Heart right ventricle (tissue), 16 donors: ENCODE measurements around the gene IL22RA1. TPM values are rescaled to one million over a fixed set of nuclear protein-coding genes. Genes with fewer than 3 reads are reported as not detected.
A peak's percentile ranks its signal among the peaks of the same experiment; 100 is the strongest.

Experiments
- ATAC-seq, 8 donors: fragments of 200-7000 bp; cut with Tn5 transposase; one replicate each; pipeline ENCODE4 v1.9.1; 2020; ENCODE audit warnings: mild to moderate bottlenecking in 8 of 8, moderate library complexity in 8 of 8, moderate number of reproducible peaks in 1 of 8
- DNase-seq, 2 donors: peaks; one replicate each; pipeline ENCODE4 v3.0.0-alpha.2; 2020
- H3K27ac ChIP-seq, 10 donors: fragments of 200-600 bp; sonication (generic) in 2 of 10; one replicate each; pipeline versions ENCODE4 v1.5.0 to v1.8.0; 2020 to 2022; ENCODE audit warnings: mild to moderate bottlenecking in 3 of 10
- H3K27me3 ChIP-seq, 7 donors: fragments of 200-600 bp; one replicate each; pipeline ENCODE4 v1.8.0; 2021 to 2022; ENCODE audit warnings: mild to moderate bottlenecking in 2 of 7
- H3K36me3 ChIP-seq, 9 donors: fragments of 200-600 bp; sonication (generic) in 1 of 9; one replicate each; pipeline versions ENCODE4 v1.5.0 to v1.8.0; 2020 to 2022; ENCODE audit warnings: mild to moderate bottlenecking in 2 of 9
- H3K4me1 ChIP-seq, 9 donors: fragments of 200-600 bp; sonication (generic) in 1 of 9; one replicate each; pipeline versions ENCODE4 v1.5.0 to v1.8.0; 2020 to 2022; ENCODE audit warnings: mild to moderate bottlenecking in 4 of 9
- H3K4me3 ChIP-seq, 10 donors: fragments of 200-600 bp; sonication (generic) in 2 of 10; one replicate each; pipeline versions ENCODE4 v1.5.0 to v1.8.0; 2020 to 2022; ENCODE audit warnings: mild to moderate bottlenecking in 7 of 10, moderate library complexity in 2 of 10
- H3K9me3 ChIP-seq, 11 donors: fragments of 200-600 bp in 10 of 11; sonication (generic) in 2 of 11; one replicate each; pipeline versions ENCODE4 v1.5.0 to v1.8.0; 2013 to 2022; ENCODE audit warnings: mild to moderate bottlenecking in 2 of 11, control low read depth in 1 of 11, moderate library complexity in 1 of 11
- CTCF ChIP-seq, 9 donors: fragments of 200-600 bp; sonication (generic) in 2 of 9; IDR thresholded peaks; one replicate each; pipeline versions ENCODE4 v1.5.0 to v1.8.0; 2021 to 2022; ENCODE audit warnings: antibody characterized with exemption in 9 of 9, mild to moderate bottlenecking in 5 of 9, moderate library complexity in 1 of 9
- WGBS, 2 donors: extraction: QIAGEN DNeasy Blood & Tissue Kit; methylation state at CpG; one replicate each; pipeline ENCODE4 v1.1.7; 2013; ENCODE audit warnings: inconsistent platforms in 1 of 2; 5-methylcytosine and 5-hydroxymethylcytosine counted together
- intact Hi-C, 10 donors: fragments of 100-400 bp; cut with DNase I; formaldehyde crosslinking; loops; one replicate each; pipeline versions ENCODE4 v1.11.1 to v1.14.2; 2022
- polyA plus RNA-seq, 2 donors: library from polyadenylated mRNA; stranded (reverse); fragments of 200-250 nt; gene quantifications; one replicate each; pipeline ENCODE4 v1.2.3, GENCODE V29; 2013
- total RNA-seq, 10 donors: library from RNA; stranded (reverse); fragmentation: NEBNext Ultra II Directional in 3 of 10; extraction: Animal tissue kit (Norgen Biotek cat#: 25700) in 3 of 10; gene quantifications; one replicate each; pipeline versions ENCODE4 v1.2.1 to v1.2.4, GENCODE V29; 2021 to 2023
- donor health status: Arrhythmogenic right ventricular cardiomyopathy.
- donor health status: ischemic (EF 13 %, LVEDD 7.1; RV severe dilation, severe dysfunction).
- donor health status: healthy with polysubstance abuse.
- donor health status: DM: no; HTN: yes; CAD: no.
- donor health status: DM: no; HTN: no; CAD: no.
- donor health status: ischemic (EF 25% LVEDD 6.9; RV normal size, moderate dysfunction).
- donor health status: ischemic (EF 25% LVEDD 5.7; RV mildly dilated, moderate dysfunction).
- donor health status: healthy.
- donor health status: DM: yes; HTN: yes; CAD: no.
- donor health status: Ischemic cardiomyopathy.
- donor health status: ischemic (EF 35%, LVEDD 5.7; RV mildly dilated, moderate dysfunction).
- donor health status: nonischemic (EF 11% LVEDD 7.7; RV severe dilation, severe dysfunction).
- donor health status: DM: yes; HTN: yes; CAD: no.
- donor health status: PGD.
- donor health status: ischemic (EF 29% LVEDD 5.4; RV normal size, mild dysfunction).
- donor health status: nonischemic (EF 23%, LVEDD 6.1; RV moderate dilation, normal function).

The IL22RA1 gene
- total and polyA plus RNA-seq, 12 donors, result 0.07 to 1.6 (median 0.29) TPM; not detected in 1

- H3K27me3 ChIP-seq, result no peaks in the 10 kb centered on the region
- no peak for TF ChIP-seq CTCF (IDR thresholded peaks at IDR 0.05)
- 79 to 86% methylated on average over 4 of the region's 4 CpGs for WGBS, 2 donors
- H3K36me3 ChIP-seq, result peaks cover 0 to 64% (median 0%) of the 10 kb centered on the region in 9 donors
- DNase-seq, result no peak
- H3K9me3 ChIP-seq, result no peaks in the 10 kb centered on the region
- ATAC-seq, result no peak
- H3K4me1 ChIP-seq, result peaks cover 2 to 46% (median 11%) of the 10 kb centered on the region in 9 donors
- peak overlapping the region in 1 of 10 donors; percentile 30 for H3K27ac ChIP-seq
- intact Hi-C loops, result no loop called here
- no peak overlapping the region for H3K4me3 ChIP-seq
Measured at GRCh38 chr1:24075590-24075854, 67.4 kb downstream of the IL22RA1 start.

GRCh38 chr1:24074817-24075589 is 67.9 kb downstream of the IL22RA1 start:
- WGBS, 2 donors, result 86% methylated on average over 15 of the region's 15 CpGs
- TF ChIP-seq CTCF (IDR thresholded peaks at IDR 0.05), result no peak
- H3K4me3 ChIP-seq, result no peak overlapping the region
- ATAC-seq (no peak), DNase-seq (no peak)
- intact Hi-C loops, result loop anchor here in 3 of 10 donors (5.0 kb wide), 2 partner anchors 32 to 37 kb away; partner anchors contain the start of gene MYOM3 (in 2 of the 3)
- H3K9me3 ChIP-seq, result no peaks in the 10 kb centered on the region
- peak overlapping the region in 2 of 10 donors; percentile 8 to 30 for H3K27ac ChIP-seq
- peaks cover 0 to 63% (median 0%) of the 10 kb centered on the region in 9 donors for H3K36me3 ChIP-seq
- no peaks in the 10 kb centered on the region for H3K27me3 ChIP-seq
- H3K4me1 ChIP-seq, result peaks cover 2 to 43% (median 11%) of the 10 kb centered on the region in 9 donors

GRCh38 chr1:24074196-24074595 is 68.7 kb downstream of the IL22RA1 start:
- H3K36me3 ChIP-seq, result peaks cover 0 to 59% (median 0%) of the 10 kb centered on the region in 9 donors
- no peak for ATAC-seq
- no peaks in the 10 kb centered on the region for H3K27me3 ChIP-seq
- no peak overlapping the region for H3K4me3 ChIP-seq
- DNase-seq, result no peak
- 76 to 82% methylated on average over 5 of the region's 5 CpGs for WGBS, 2 donors
- intact Hi-C loops, result loop anchor here in 3 of 10 donors (5.0 kb wide), 2 partner anchors 33 to 38 kb away; partner anchors contain the start of gene MYOM3 (in 2 of the 3)
- H3K9me3 ChIP-seq, result no peaks in the 10 kb centered on the region
- no peak for TF ChIP-seq CTCF (IDR thresholded peaks at IDR 0.05)
- H3K4me1 ChIP-seq, result peaks cover 0 to 36% (median 10%) of the 10 kb centered on the region in 9 donors
- peak overlapping the region in 2 of 10 donors; percentile 8 to 30 for H3K27ac ChIP-seq

- Histone ChIP-seq H3K4me3 (no peak overlapping the region), H3K9me3 (no peaks in the 10 kb centered on the region), H3K4me1 (peaks cover 0 to 33% (median 11%) of the 10 kb centered on the region in 9 donors), H3K36me3 (peaks cover 0 to 61% (median 0%) of the 10 kb centered on the region in 9 donors), H3K27ac (peak overlapping the region in 6 of 10 donors; percentile 21 to 42 (median 37)), H3K27me3 (no peaks in the 10 kb centered on the region)
- intact Hi-C loops, result loop anchor here in 9 of 10 donors (2.0 to 5.0 kb wide), 4 partner anchors 35 to 41 kb away; partner anchors contain the start of gene MYOM3 (in 7 of the 9)
- DNase-seq (no peak), ATAC-seq (peak in 1 of 8 donors; percentile 15)
- no peak for TF ChIP-seq CTCF (IDR thresholded peaks at IDR 0.05)
- WGBS, 2 donors, result 87 to 90% methylated on average over 7 of the region's 7 CpGs
Measured at GRCh38 chr1:24071941-24072340, 71.0 kb downstream of the IL22RA1 start.
